A549 (cell line): ENCODE results near the gene CDK14. TPM values are rescaled to one million over a fixed set of nuclear protein-coding genes. Genes with fewer than 3 reads are reported as not detected.

Experiments used
- ATAC-seq, 2 experiments: fragments of 200-7000 bp in 1 of 2; fragments of >200 bp in 1 of 2; cut with Nextera tagmentation in 1 of 2; cut with Tn5 transposase in 1 of 2; 3 replicates each; pipeline versions ENCODE4 v1.8.0 to v1.9.1; 2018 to 2020; ENCODE audit warnings: mild to moderate bottlenecking in 1 of 2, moderate library complexity in 1 of 2
- CTCF ChIA-PET: fragments of 300-600 bp; sonication (Branson Sonifier 250); formaldehyde crosslinking; extraction: SDS; loops from one replicate; lab custom pipeline; 2021; ENCODE audit warnings: antibody characterized with exemption, inconsistent platforms; lab: Yijun Ruan, JAX
- POLR2A ChIA-PET: fragments of 350-600 bp; formaldehyde crosslinking; extraction: SDS; loops from one replicate; lab custom pipeline; 2021; ENCODE audit warnings: antibody characterized with exemption, inconsistent platforms; lab: Yijun Ruan, JAX
- DNase-seq, 2 experiments: peaks; one replicate each; pipeline versions ENCODE4 v3.0.0 to v3.0.0-alpha.2; 2011 to 2016; ENCODE audit warnings: low read depth in 1 of 2, low spot score in 1 of 2
- FAIRE-seq: peaks from 2 replicates; lab custom pipeline; 2011; peaks lifted over from hg19 to GRCh38; lab: Jason Lieb, UNC
- H3K27ac ChIP-seq, 2 experiments: fragments of >200 bp; sonication (Bioruptor Twin); formaldehyde crosslinking; 3 replicates each; pipeline ENCODE4 v1.5.1; 2016 to 2017
- H3K4me1 ChIP-seq: fragments of >200 bp; sonication (Bioruptor Twin); formaldehyde crosslinking; 3 replicates; pipeline ENCODE4 v1.6.1; 2016
- H3K4me2 ChIP-seq: fragments of >200 bp; sonication (Bioruptor Twin); formaldehyde crosslinking; 3 replicates; pipeline ENCODE4 v1.6.1; 2016
- H3K4me3 ChIP-seq: fragments of >200 bp; sonication (Bioruptor Twin); formaldehyde crosslinking; 3 replicates; pipeline ENCODE4 v1.5.1; 2016
- H3K9me3 ChIP-seq: fragments of >200 bp; sonication (Bioruptor Twin); formaldehyde crosslinking; 3 replicates; pipeline ENCODE4 v1.6.1; 2016
- BHLHE40 ChIP-seq: IDR thresholded peaks from 2 replicates; pipeline ENCODE4 v1.6.1; 2012; ENCODE audit warnings: low read depth, low read length, inconsistent platforms
- CBX8 ChIP-seq: fragments of 200-600 bp; sonication (generic); IDR thresholded peaks from 2 replicates; pipeline ENCODE4 v1.6.1; 2016
- CHD4 ChIP-seq: fragments of 200-600 bp; sonication (generic); IDR thresholded peaks from 2 replicates; pipeline ENCODE4 v1.6.1; 2016; ENCODE audit warnings: antibody characterized with exemption, mild to moderate bottlenecking, borderline replicate concordance
- CTCF ChIP-seq: fragments of >200 bp; sonication (Bioruptor Twin); formaldehyde crosslinking; IDR thresholded peaks from 3 replicates; pipeline ENCODE4 v1.5.1; 2016
- EHMT2 ChIP-seq: fragments of 200-600 bp; sonication (generic); IDR thresholded peaks from 2 replicates; pipeline ENCODE4 v1.6.1; 2016; ENCODE audit warnings: antibody characterized with exemption, low read depth, mild to moderate bottlenecking, moderate library complexity
- FOSB ChIP-seq: fragments of 250-450 bp; sonication (Bioruptor Pico); IDR thresholded peaks from 2 replicates; pipeline ENCODE4 v1.5.0; 2020; ENCODE audit warnings: mild to moderate bottlenecking, moderate library complexity
- FOSL2 ChIP-seq, 2 experiments: fragments of 450-650 bp in 1 of 2; fragments of >200 bp in 1 of 2; sonication (Bioruptor Twin) in 1 of 2; formaldehyde crosslinking; IDR thresholded peaks; 2 replicates each; pipeline versions ENCODE4 v1.5.0 to v1.6.1; 2016 to 2020; ENCODE audit warnings: mild to moderate bottlenecking in 1 of 2, moderate library complexity in 1 of 2
- FOXS1 ChIP-seq: fragments of 250-450 bp; sonication (Bioruptor Pico); IDR thresholded peaks from 2 replicates; pipeline ENCODE4 v1.5.0; 2020; ENCODE audit warnings: mild to moderate bottlenecking, moderate library complexity
- GATA3 ChIP-seq: IDR thresholded peaks from 2 replicates; pipeline ENCODE4 v1.6.1; 2012; ENCODE audit warnings: borderline replicate concordance
- HES2 ChIP-seq: fragments of >200 bp; sonication (Bioruptor Twin); formaldehyde crosslinking; IDR thresholded peaks from 2 replicates; pipeline ENCODE4 v1.6.1; 2016
- HEYL ChIP-seq: fragments of 250-450 bp; sonication (Bioruptor Pico); IDR thresholded peaks from 2 replicates; pipeline ENCODE4 v1.8.0; 2021; ENCODE audit warnings: mild to moderate bottlenecking, moderate library complexity
- HOXA7 ChIP-seq: fragments of 250-450 bp; sonication (Bioruptor Pico); IDR thresholded peaks from 2 replicates; pipeline ENCODE4 v1.5.0; 2020; ENCODE audit warnings: mild to moderate bottlenecking, moderate library complexity
- HOXB5 ChIP-seq: fragments of 250-450 bp; sonication (Bioruptor Pico); IDR thresholded peaks from 2 replicates; pipeline ENCODE4 v1.5.0; 2020; ENCODE audit warnings: mild to moderate bottlenecking, moderate library complexity
- JUN ChIP-seq, 2 experiments: fragments of >200 bp; sonication (Bioruptor Twin); formaldehyde crosslinking; IDR thresholded peaks; 2 replicates in 1 of 2; 3 replicates in 1 of 2; pipeline ENCODE4 v1.6.1; 2016 to 2017
- KDM5A ChIP-seq: fragments of 200-600 bp; sonication (generic); IDR thresholded peaks from 2 replicates; pipeline ENCODE4 v1.6.1; 2016; ENCODE audit warnings: antibody characterized with exemption, mild to moderate bottlenecking
- MAZ ChIP-seq: fragments of 150-350 bp; IDR thresholded peaks from 2 replicates; pipeline ENCODE4 v1.6.1; 2014; ENCODE audit warnings: antibody characterized with exemption, low read depth, low read length, borderline replicate concordance
- NPAS2 ChIP-seq: fragments of 250-450 bp; sonication (Bioruptor Pico); IDR thresholded peaks from 2 replicates; pipeline ENCODE4 v1.8.0; 2022; ENCODE audit warnings: mild to moderate bottlenecking, moderate library complexity, borderline replicate concordance
- NR3C1 ChIP-seq: fragments of >200 bp; sonication (Bioruptor Twin); formaldehyde crosslinking; IDR thresholded peaks from 3 replicates; pipeline ENCODE4 v1.6.1; 2017
- PBX3 ChIP-seq: IDR thresholded peaks from 2 replicates; pipeline ENCODE4 v1.6.1; 2012
- POLR2AphosphoS2 ChIP-seq: conservative IDR thresholded peaks from 2 replicates; pipeline ENCODE4 v1.6.1; 2012; ENCODE audit warnings: low read length, improper control_type of control experiment, inconsistent platforms
- RCOR1 ChIP-seq: fragments of 150-350 bp; IDR thresholded peaks from 2 replicates; pipeline ENCODE4 v1.6.1; 2014; ENCODE audit warnings: antibody characterized with exemption, low read length, low read depth
- RFX5 ChIP-seq: fragments of 450-650 bp; IDR thresholded peaks from 2 replicates; pipeline ENCODE4 v1.7.1; 2014; ENCODE audit warnings: antibody characterized with exemption, mild to moderate bottlenecking, moderate library complexity
- USF2 ChIP-seq: fragments of 450-650 bp; IDR thresholded peaks from 2 replicates; pipeline ENCODE4 v1.6.1; 2014; ENCODE audit warnings: antibody characterized with exemption
- ZNF302 ChIP-seq: fragments of 250-450 bp; sonication (Bioruptor Pico); IDR thresholded peaks from 2 replicates; pipeline ENCODE4 v1.9.0; 2021; ENCODE audit warnings: inconsistent platforms, mild to moderate bottlenecking, moderate library complexity
- ZSCAN20 ChIP-seq: fragments of 250-450 bp; sonication (Bioruptor Pico); IDR thresholded peaks from 2 replicates; pipeline ENCODE4 v1.8.0; 2022; ENCODE audit warnings: mild to moderate bottlenecking, moderate library complexity
- WGBS: methylation state at CpG from one replicate; pipeline ENCODE4 v1.1.6; 2017; ENCODE audit errors: missing lambda C conversion rate; 5-methylcytosine and 5-hydroxymethylcytosine counted together
- polyA plus RNA-seq, 4 experiments: library from polyadenylated mRNA; depleted of rRNA in 3 of 4; stranded (reverse); fragments of >200 nt; fragmentation: RNase III in 1 of 4; extraction: RNeasy Plus Mini Kit Qiagen cat#74134 plus additional on column Dnase treatment in 1 of 4; gene quantifications; 2 replicates in 3 of 4; 3 replicates in 1 of 4; pipeline ENCODE4 v1.2.3, GENCODE V29; 2011 to 2017

The CDK14 gene
- polyA plus RNA-seq, 2 of the 4 experiments (the other 2 are of a cell fraction) = 0.21 to 0.23 TPM

GRCh38 chr7:91162436-91162835 lies 566.3 kb downstream of the CDK14 start:
- Histone ChIP-seq H3K4me3 (no peak overlapping the region), H3K4me1 (no peaks in the 10 kb centered on the region), H3K27ac (no peak overlapping the region), H3K9me3 (no peaks in the 10 kb centered on the region), H3K4me2 (no peak overlapping the region)
- ChIA-PET CTCF (no interaction called here), POLR2A (no interaction called here)
- no peak for TF ChIP-seq CBX8
- TF ChIP-seq GATA3 = no peak
- TF ChIP-seq USF2 = no peak
- TF ChIP-seq PBX3 = no peak
- no peak for TF ChIP-seq FOSB
- no peak for TF ChIP-seq RCOR1
- TF ChIP-seq NPAS2 (CRISPR knock-in tag) = no peak
- TF ChIP-seq CTCF = no peak
- no peak for TF ChIP-seq KDM5A
- TF ChIP-seq RFX5 = no peak
- TF ChIP-seq CHD4 = no peak
- no peak for TF ChIP-seq FOSL2 (IDR thresholded peaks at IDR 0.05)
- TF ChIP-seq FOSL2 (CRISPR knock-in tag; IDR thresholded peaks at IDR 0.05) = no peak
- no peak for TF ChIP-seq POLR2AphosphoS2
- 25% methylated on average over 6 of the region's 6 CpGs for WGBS
- ATAC-seq = no peak
- FAIRE-seq = no peak
- no peak for DNase-seq

- Histone ChIP-seq H3K27ac (no peak overlapping the region), H3K4me3 (no peak overlapping the region), H3K4me2 (no peak overlapping the region), H3K4me1 (no peaks in the 10 kb centered on the region), H3K9me3 (no peaks in the 10 kb centered on the region)
- FAIRE-seq = no peak
- TF ChIP-seq NPAS2 (CRISPR knock-in tag) (no peak), HEYL (no peak), MAZ (no peak), HES2 (no peak), JUN (IDR thresholded peaks at IDR 0.05) (no peak), NR3C1 (no peak), HOXA7 (CRISPR knock-in tag) (no peak), EHMT2 (no peak), FOXS1 (CRISPR knock-in tag) (no peak), ZSCAN20 (CRISPR knock-in tag) (no peak), HOXB5 (CRISPR knock-in tag) (no peak), RFX5 (no peak), BHLHE40 (no peak), ZNF302 (CRISPR knock-in tag) (no peak)
- ChIA-PET POLR2A (no interaction called here), CTCF (no interaction called here)
- WGBS = 38% methylated on average over 2 of the region's 2 CpGs
- no peak for DNase-seq
- ATAC-seq = no peak
Observed at GRCh38 chr7:91164506-91164905, 568.4 kb downstream of the CDK14 start.
